Sigmoid colon (tissue), 7 donors: ENCODE measurements around the gene AURKB. TPM values are rescaled to one million over a fixed set of nuclear protein-coding genes. Genes with fewer than 3 reads are reported as not detected.
"Not testable (repeated sequence)": the region's sequence is repeated elsewhere in the genome, so short reads cannot be mapped to it uniquely, and the experiment has no call there.

Source experiments
- DNase-seq: peaks from one replicate; pipeline ENCODE4 v3.0.0-alpha.2; 2019
- H3K27ac ChIP-seq, 4 donors: fragments of 200-600 bp; sonication (generic); one replicate each; pipeline ENCODE4 v1.5.1; 2016 to 2019; ENCODE audit warnings: mild to moderate bottlenecking in 1 of 4
- H3K27me3 ChIP-seq, 3 donors: fragments of 200-600 bp; sonication (generic); one replicate each; pipeline ENCODE4 v1.5.1; 2019; ENCODE audit warnings: mild to moderate bottlenecking in 1 of 3
- H3K36me3 ChIP-seq, 4 donors: fragments of 200-600 bp; sonication (generic); one replicate each; pipeline ENCODE4 v1.5.1; 2016 to 2019
- H3K4me1 ChIP-seq, 4 donors: fragments of 200-600 bp; sonication (generic); one replicate each; pipeline ENCODE4 v1.5.1; 2017 to 2019
- H3K4me3 ChIP-seq, 4 donors: fragments of 200-600 bp; sonication (generic); one replicate each; pipeline ENCODE4 v1.5.1; 2017 to 2019; ENCODE audit warnings: mild to moderate bottlenecking in 2 of 4, moderate library complexity in 1 of 4
- H3K9me3 ChIP-seq, 4 donors: fragments of 200-600 bp in 3 of 4; sonication (generic) in 3 of 4; one replicate each; pipeline versions ENCODE4 v1.5.1 to v1.6.1; 2013 to 2019
- CTCF ChIP-seq, 4 experiments: fragments of 450-650 bp in 3 of 4; fragments of 200-600 bp in 1 of 4; IDR thresholded peaks; one replicate each; pipeline ENCODE4 v1.5.1; 2016 to 2019; ENCODE audit warnings: antibody characterized with exemption in 4 of 4, mild to moderate bottlenecking in 3 of 4, moderate library complexity in 2 of 4
- EP300 ChIP-seq, 4 donors: sonication (generic); formaldehyde crosslinking; IDR thresholded peaks; one replicate each; pipeline ENCODE4 v1.6.1; 2017; ENCODE audit warnings: antibody characterized with exemption in 4 of 4
- POLR2A ChIP-seq, 2 donors: fragments of 450-650 bp; IDR thresholded peaks; one replicate each; pipeline ENCODE4 v1.6.1; 2016; ENCODE audit warnings: antibody characterized with exemption in 2 of 2, mild to moderate bottlenecking in 2 of 2, moderate library complexity in 2 of 2
- POLR2AphosphoS5 ChIP-seq, 4 donors: sonication (generic); formaldehyde crosslinking; IDR thresholded peaks; one replicate each; pipeline ENCODE4 v1.6.1; 2017; ENCODE audit warnings: antibody characterized with exemption in 4 of 4
- WGBS, 2 donors: extraction: QIAGEN DNeasy Blood & Tissue Kit; methylation state at CpG; one replicate each; pipeline ENCODE4 v1.1.7; 2013; 5-methylcytosine and 5-hydroxymethylcytosine counted together
- intact Hi-C: fragments of 100-400 bp; cut with DNase I; formaldehyde crosslinking; loops from one replicate; pipeline ENCODE4 v1.15.1; 2023
- polyA plus RNA-seq, 3 donors: library from polyadenylated mRNA; stranded (reverse); fragments of 200-250 nt; gene quantifications; one replicate each; pipeline ENCODE4 v1.2.3, GENCODE V29; 2013
- total RNA-seq, 4 donors: library from RNA; depleted of rRNA; stranded (reverse); fragments of >200 nt; gene quantifications; one replicate each; pipeline ENCODE4 v1.1.0, GENCODE V29; 2016
- donor health status: healthy with polysubstance abuse.
- donor health status: Bipolar disorder and iron deficiency.
- donor health status: healthy.

Gene AURKB
- total and polyA plus RNA-seq, 7 donors: 1.4 to 45.6 (median 3.3) TPM; not detected in 2

DNA sequence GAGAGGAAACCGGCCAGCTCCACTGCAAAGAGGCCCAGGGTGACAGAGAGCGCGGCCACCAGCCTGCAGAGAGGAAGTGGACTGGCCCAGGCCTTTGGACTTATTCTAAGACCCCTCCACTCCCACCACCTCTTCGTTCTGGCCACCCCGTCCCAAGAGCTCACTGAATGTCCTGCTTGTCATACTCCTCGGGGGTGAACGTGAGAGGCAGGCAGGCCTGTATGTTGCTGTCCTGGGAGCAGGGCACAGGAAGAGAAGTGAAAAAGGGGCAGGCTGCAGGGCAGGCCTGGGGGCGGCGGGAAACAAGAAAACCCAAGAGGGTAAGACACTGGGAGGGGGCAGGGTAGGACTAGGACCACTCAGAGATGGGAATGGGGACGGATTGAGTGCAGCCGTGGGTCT lies 34.6 kb downstream of the AURKB start:
- H3K9me3 ChIP-seq: no peaks in the 10 kb centered on the region
- H3K36me3 ChIP-seq: no peaks in the 10 kb centered on the region
- peak overlapping the region; percentile 78 to 85 (median 84) for H3K27ac ChIP-seq
- DNase-seq: no peak
- TF ChIP-seq POLR2AphosphoS5 (IDR thresholded peaks at IDR 0.05) (no peak), EP300 (IDR thresholded peaks at IDR 0.05) (no peak), POLR2A (IDR thresholded peaks at IDR 0.05) (no peak), CTCF (IDR thresholded peaks at IDR 0.05) (no peak)
- H3K4me1 ChIP-seq: peaks cover 0 to 37% (median 26%) of the 10 kb centered on the region in 4 donors
- H3K27me3 ChIP-seq: no peaks in the 10 kb centered on the region
- intact Hi-C loops: loop anchor here (5.0 kb wide), 1 partner anchor 53 kb away; the partner anchor contains the start of gene HES7
- WGBS, 2 donors: 12 to 18% methylated on average over 11 of the region's 11 CpGs
- H3K4me3 ChIP-seq: peak overlapping the region; percentile 40 to 63 (median 56)

DNA sequence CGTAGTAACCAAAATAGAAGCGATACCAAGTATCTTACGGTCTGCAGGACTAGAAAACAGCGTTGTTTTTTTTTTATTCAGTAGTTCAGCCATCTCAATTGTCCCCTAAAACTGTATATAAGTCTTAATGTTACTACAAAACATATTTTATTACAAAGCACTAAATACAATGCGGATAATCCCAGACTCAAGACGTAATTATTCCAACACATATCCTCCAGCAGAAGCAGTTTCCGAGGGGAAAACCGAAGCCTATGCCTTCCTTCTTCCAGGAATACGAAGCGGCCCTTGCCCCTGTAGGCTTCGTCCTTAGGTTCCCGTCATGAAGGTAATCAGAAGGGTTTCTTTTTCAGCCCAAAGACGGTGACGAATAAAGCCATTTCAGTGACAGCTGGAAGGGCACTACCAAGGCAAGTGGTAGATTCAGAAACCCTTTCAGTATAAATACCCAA lies 36.5 kb downstream of the AURKB start:
- TF ChIP-seq CTCF (IDR thresholded peaks at IDR 0.05) (no peak), POLR2AphosphoS5 (IDR thresholded peaks at IDR 0.05) (no peak), POLR2A (IDR thresholded peaks at IDR 0.05) (no peak), EP300 (IDR thresholded peaks at IDR 0.05) (no peak)
- Histone ChIP-seq H3K36me3 (no peaks in the 10 kb centered on the region), H3K9me3 (no peaks in the 10 kb centered on the region), H3K4me1 (peaks cover 0 to 37% (median 26%) of the 10 kb centered on the region in 4 donors), H3K27me3 (no peaks in the 10 kb centered on the region), H3K27ac (peak overlapping the region; percentile 81 to 89 (median 86)), H3K4me3 (peak overlapping the region; percentile 9 to 54 (median 43))
- no peak for DNase-seq
- intact Hi-C loops: no loop called here
- 2 to 11% methylated on average over 14 of the region's 14 CpGs for WGBS, 2 donors

DNA sequence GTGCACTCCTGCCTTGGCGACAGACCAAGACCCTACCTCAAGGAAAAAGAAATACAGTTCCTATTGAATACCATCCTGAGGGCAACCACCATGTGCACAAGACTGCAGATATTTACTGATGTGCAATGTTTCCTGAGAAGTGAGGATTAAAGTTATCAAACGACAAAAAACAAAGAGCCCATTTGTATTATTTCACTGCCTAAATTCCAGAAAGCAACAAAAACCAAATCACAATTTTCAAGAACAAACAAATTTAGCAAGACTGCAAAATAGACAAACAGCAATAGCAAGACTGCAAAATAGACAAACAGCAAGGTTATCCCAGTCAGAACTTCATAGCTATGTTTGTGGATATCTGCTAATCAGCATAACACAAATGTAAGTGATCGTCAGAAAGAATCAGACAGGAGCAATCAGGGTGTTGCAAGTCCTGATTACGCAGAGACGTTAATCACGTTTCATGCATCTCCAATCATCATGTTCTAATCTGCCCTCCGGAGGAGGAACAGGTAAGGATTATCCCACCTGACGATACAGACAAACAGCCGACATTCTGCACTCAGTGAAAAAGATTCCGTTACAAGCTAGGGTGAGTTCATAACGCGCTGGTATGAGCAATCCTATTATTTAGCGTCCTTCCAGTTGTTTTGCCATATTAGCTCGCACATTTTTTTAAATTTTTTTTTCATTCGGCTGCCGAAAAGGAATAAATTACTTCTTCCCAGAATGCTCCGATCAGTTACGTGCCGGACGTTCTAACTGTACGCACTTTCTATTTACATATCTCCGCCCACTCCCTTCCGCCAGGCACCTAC lies 37.1 kb downstream of the AURKB start:
- no peaks in the 10 kb centered on the region for H3K36me3 ChIP-seq
- intact Hi-C loops: no loop called here
- 0 to 1% methylated on average over 23 of the region's 23 CpGs for WGBS, 2 donors
- no peaks in the 10 kb centered on the region for H3K9me3 ChIP-seq
- no peaks in the 10 kb centered on the region for H3K27me3 ChIP-seq
- H3K4me3 ChIP-seq: peak overlapping the region; percentile 15 to 54 (median 43)
- TF ChIP-seq CTCF (IDR thresholded peaks at IDR 0.05): no peak
- peak in 1 of 4 donors; percentile 35 for TF ChIP-seq EP300 (IDR thresholded peaks at IDR 0.05)
- peak; percentile 99 to 100 (median 100) for TF ChIP-seq POLR2AphosphoS5 (IDR thresholded peaks at IDR 0.05)
- peak; percentile 99 to 100 for TF ChIP-seq POLR2A (IDR thresholded peaks at IDR 0.05)
- peaks cover 0 to 37% (median 26%) of the 10 kb centered on the region in 4 donors for H3K4me1 ChIP-seq
- peak overlapping the region; percentile 81 to 89 (median 86) for H3K27ac ChIP-seq
- peak; percentile 93 for DNase-seq

DNA sequence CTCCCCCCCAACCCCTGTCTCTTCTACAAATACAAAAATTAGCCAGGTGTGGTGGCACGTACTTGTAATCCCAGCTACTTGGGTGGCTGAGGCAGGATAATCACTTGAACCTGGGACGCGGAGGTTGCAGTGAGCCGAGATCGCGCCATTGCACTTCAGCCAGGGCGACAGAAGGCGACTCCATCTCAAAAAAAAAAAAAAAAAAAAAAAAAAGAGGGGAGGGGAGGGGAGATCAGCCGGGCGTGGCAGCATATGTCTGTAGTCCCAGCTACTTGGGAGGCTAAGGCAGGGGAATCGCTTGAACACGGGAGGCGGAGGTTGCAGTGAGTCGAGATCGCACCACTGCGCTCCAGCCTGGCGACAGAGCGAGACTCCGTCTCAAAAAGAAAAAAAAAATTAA lies 40.2 kb downstream of the AURKB start:
- H3K4me3 ChIP-seq, H3K9me3 ChIP-seq, H3K27me3 ChIP-seq, H3K36me3 ChIP-seq, H3K27ac ChIP-seq, DNase-seq, intact Hi-C loops: not testable (repeated sequence)
- 88 to 90% methylated on average over 19 of the region's 19 CpGs for WGBS, 2 donors
- peaks cover 0 to 19% (median 9%) of the 10 kb centered on the region in 4 donors for H3K4me1 ChIP-seq

- DNase-seq: no peak
- no peak overlapping the region for H3K4me3 ChIP-seq
- intact Hi-C loops: no loop called here
- H3K27ac ChIP-seq: no peak overlapping the region
- WGBS, 2 donors: 87 to 91% methylated on average over 3 of the region's 3 CpGs
- H3K9me3 ChIP-seq: no peaks in the 10 kb centered on the region
- H3K36me3 ChIP-seq: no peaks in the 10 kb centered on the region
- TF ChIP-seq POLR2AphosphoS5 (IDR thresholded peaks at IDR 0.05): no peak
- no peak for TF ChIP-seq POLR2A (IDR thresholded peaks at IDR 0.05)
- TF ChIP-seq CTCF (IDR thresholded peaks at IDR 0.05): no peak
- no peak for TF ChIP-seq EP300 (IDR thresholded peaks at IDR 0.05)
- peaks cover 0 to 18% (median 17%) of the 10 kb centered on the region in 4 donors for H3K4me1 ChIP-seq
- H3K27me3 ChIP-seq: no peaks in the 10 kb centered on the region
These were observed 42.8 kb downstream of the AURKB start for GRCh38 chr17:8167526-8167925.
